KMS-11 (cell line): ENCODE data around the gene BOLA2B.

Experiments used
- H2AFZ ChIP-seq: fragments of 200-600 bp; sonication (generic); 2 replicates; pipeline ENCODE4 v1.6.1; 2016; ENCODE audit warnings: antibody characterized with exemption, mixed run types, low read depth
- H3K27ac ChIP-seq: fragments of 200-600 bp; sonication (generic); 2 replicates; pipeline ENCODE4 v1.6.1; 2016; ENCODE audit warnings: mild to moderate bottlenecking, mixed run types
- H3K27me3 ChIP-seq: fragments of 200-600 bp; sonication (generic); 2 replicates; pipeline ENCODE4 v1.6.1; 2017; ENCODE audit warnings: mild to moderate bottlenecking, low read depth, mixed run types, moderate library complexity; ENCODE audit not compliant: insufficient read depth
- H3K36me3 ChIP-seq: fragments of 200-600 bp; sonication (generic); 2 replicates; pipeline ENCODE4 v1.6.1; 2017; ENCODE audit warnings: mild to moderate bottlenecking, mixed run types; ENCODE audit not compliant: insufficient read depth
- H3K4me1 ChIP-seq: fragments of 200-600 bp; sonication (generic); 2 replicates; pipeline ENCODE4 v1.6.1; 2016; ENCODE audit warnings: mild to moderate bottlenecking, low read depth, mixed run types; ENCODE audit not compliant: poor library complexity, severe bottlenecking
- H3K4me2 ChIP-seq: fragments of 200-600 bp; sonication (generic); 2 replicates; pipeline ENCODE4 v1.7.0; 2016; ENCODE audit warnings: mild to moderate bottlenecking, mixed run types
- H3K4me3 ChIP-seq: fragments of 200-600 bp; sonication (generic); IDR thresholded peaks from 2 replicates; pipeline ENCODE4 v1.6.1; 2017; ENCODE audit warnings: low read depth, low read length, mixed read lengths; ENCODE audit not compliant: insufficient read depth
- H3K79me2 ChIP-seq: fragments of 200-600 bp; sonication (generic); 2 replicates; pipeline ENCODE4 v1.6.1; 2016; ENCODE audit warnings: low read depth, mixed run types; ENCODE audit not compliant: insufficient read depth
- H3K9ac ChIP-seq: fragments of 200-600 bp; sonication (generic); 2 replicates; pipeline ENCODE4 v1.6.1; 2016; ENCODE audit warnings: mild to moderate bottlenecking, mixed run types
- H4K20me1 ChIP-seq: fragments of 200-600 bp; sonication (generic); 2 replicates; pipeline ENCODE4 v1.6.1; 2016; ENCODE audit warnings: mild to moderate bottlenecking, mixed run types; ENCODE audit not compliant: insufficient read depth
- CTCF ChIP-seq: fragments of 200-600 bp; sonication (generic); conservative IDR thresholded peaks from 2 replicates; pipeline ENCODE4 v1.6.1; 2017; ENCODE audit warnings: low read depth, mild to moderate bottlenecking, antibody characterized with exemption, low read length, moderate library complexity, mixed read lengths

Gene BOLA2B

GRCh38 chr16:30166202-30166902 lies 27.1 kb downstream of the BOLA2B start:
- Histone ChIP-seq H3K27ac (no peak overlapping the region), H3K36me3 (no peaks in the 10 kb centered on the region), H3K79me2 (no peaks in the 10 kb centered on the region), H3K4me3 (no peak overlapping the region), H4K20me1 (no peaks in the 10 kb centered on the region), H3K4me2 (no peak overlapping the region), H3K9ac (no peak overlapping the region), H3K27me3 (no peaks in the 10 kb centered on the region), H2AFZ (no peak overlapping the region), H3K4me1 (peaks cover 36% of the 10 kb centered on the region)
- no peak for TF ChIP-seq CTCF

GRCh38 chr16:30163538-30163937 lies 29.9 kb downstream of the BOLA2B start:
- Histone ChIP-seq H3K4me2 (no peak overlapping the region; the same call in 1 of the 2 replicates), H3K27me3 (no peaks in the 10 kb centered on the region), H3K27ac (no peak overlapping the region), H3K9ac (no peak overlapping the region), H3K79me2 (no peaks in the 10 kb centered on the region), H4K20me1 (no peaks in the 10 kb centered on the region), H2AFZ (no peak overlapping the region), H3K36me3 (no peaks in the 10 kb centered on the region), H3K4me1 (peaks cover 36% of the 10 kb centered on the region), H3K4me3 (no peak overlapping the region)
- no peak for TF ChIP-seq CTCF

GRCh38 chr16:30157214-30157613 lies 36.3 kb downstream of the BOLA2B start:
- no peak overlapping the region for H2AFZ ChIP-seq
- no peak overlapping the region for H3K4me2 ChIP-seq
- no peak for TF ChIP-seq CTCF

GRCh38 chr16:30155188-30155587 lies 38.3 kb downstream of the BOLA2B start:
- Histone ChIP-seq H3K9ac (no peak overlapping the region), H3K4me3 (no peak overlapping the region), H3K79me2 (no peaks in the 10 kb centered on the region), H2AFZ (no peak overlapping the region), H3K4me2 (no peak overlapping the region), H3K27ac (no peak overlapping the region), H3K27me3 (no peaks in the 10 kb centered on the region), H3K4me1 (no peaks in the 10 kb centered on the region), H3K36me3 (no peaks in the 10 kb centered on the region), H4K20me1 (no peaks in the 10 kb centered on the region)
- no peak for TF ChIP-seq CTCF

More at GRCh38 chr16:30157214-30157613, 36.3 kb downstream of the BOLA2B start:
- H4K20me1 ChIP-seq: no peaks in the 10 kb centered on the region
- H3K36me3 ChIP-seq: no peaks in the 10 kb centered on the region
- no peaks in the 10 kb centered on the region for H3K79me2 ChIP-seq
- no peak overlapping the region for H3K27ac ChIP-seq
- H3K4me1 ChIP-seq: no peaks in the 10 kb centered on the region
- no peak overlapping the region for H3K9ac ChIP-seq
- no peak overlapping the region for H3K4me3 ChIP-seq
- no peaks in the 10 kb centered on the region for H3K27me3 ChIP-seq
